Ureter (tissue), 1 donor: ENCODE results near the gene SLX4IP. TPM values are rescaled to one million over a fixed set of nuclear protein-coding genes. Genes with fewer than 3 reads are reported as not detected.

Experiments used
- DNase-seq: peaks from one replicate; pipeline ENCODE4 v3.0.0-alpha.2; 2020; ENCODE audit warnings: low spot score
- total RNA-seq: library from RNA; stranded (reverse); gene quantifications from one replicate; pipeline ENCODE4 v1.2.4, GENCODE V29; 2023
- donor health status: DM: yes; HTN: yes; CAD: no.

Gene SLX4IP
- total RNA-seq, 1 donor from 2014 or later, result 11.1 TPM

- no peak for DNase-seq
Measured at GRCh38 chr20:10633718-10634117, 198.6 kb downstream of the SLX4IP start.

GRCh38 chr20:10634211-10634610 lies 199.1 kb downstream of the SLX4IP start:
- DNase-seq, result no peak

DNA sequence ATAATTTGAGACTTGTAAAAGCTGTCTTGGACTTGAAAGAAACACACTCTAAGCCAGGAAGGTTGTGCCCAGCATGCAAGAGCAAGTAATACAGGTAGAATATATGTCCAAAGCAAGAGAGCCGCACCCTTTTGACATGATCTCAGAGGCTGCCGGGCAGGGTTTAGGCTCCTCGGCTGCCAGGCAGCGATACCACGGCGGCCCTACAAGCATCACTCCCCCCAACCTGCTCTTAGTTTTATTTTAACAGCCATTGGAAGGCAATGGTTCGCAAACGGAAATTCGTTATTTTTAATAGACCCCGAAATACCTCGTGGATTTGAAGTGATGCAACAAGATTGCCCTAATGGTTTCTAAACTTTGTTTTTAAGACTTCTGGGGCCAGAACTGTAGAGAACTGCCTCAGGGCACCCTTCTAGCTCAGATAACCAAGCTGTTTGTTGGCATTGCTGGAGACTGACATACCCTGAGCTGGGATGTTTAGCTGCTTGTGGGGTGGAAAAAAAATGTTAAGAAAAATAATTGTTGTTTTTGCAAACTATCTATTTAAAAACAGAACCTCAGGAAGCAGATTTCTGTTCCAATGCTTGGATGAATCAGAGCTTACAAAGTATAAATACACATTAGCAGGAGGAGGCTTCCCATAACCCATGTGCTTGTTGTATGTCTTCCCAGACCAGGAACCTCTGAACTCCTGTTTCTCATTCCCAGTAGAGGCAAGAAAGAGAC lies 199.7 kb downstream of the SLX4IP start:
- no peak for DNase-seq

- DNase-seq, result no peak
Measured at GRCh38 chr20:10635476-10636208, 200.5 kb downstream of the SLX4IP start.

DNA sequence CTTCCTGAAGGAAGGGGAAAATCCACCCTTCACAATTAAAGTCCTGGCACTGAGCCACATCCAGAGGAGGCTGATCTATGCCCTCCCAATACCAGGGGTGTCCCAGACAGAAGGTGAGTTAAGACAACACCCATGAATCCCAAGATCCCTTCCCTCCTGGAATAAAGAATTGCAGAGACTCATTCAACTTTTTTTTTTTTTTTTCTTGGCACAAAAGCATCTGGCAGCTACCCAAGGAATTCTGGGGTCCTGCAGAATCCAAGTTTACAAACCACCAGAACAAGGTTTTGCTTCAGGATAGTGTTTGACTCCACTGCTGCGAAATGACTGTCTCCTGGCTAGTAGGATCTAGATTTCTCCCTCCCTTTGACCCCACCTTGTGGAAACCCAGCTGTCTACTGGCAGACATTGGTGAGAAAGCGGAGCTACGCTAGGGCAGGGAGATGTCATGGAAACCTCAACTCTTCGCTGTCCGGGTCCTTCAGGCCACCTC lies 201.3 kb downstream of the SLX4IP start:
- no peak for DNase-seq

GRCh38 chr20:10637031-10637559 lies 202.0 kb downstream of the SLX4IP start:
- DNase-seq, result no peak

GRCh38 chr20:10637563-10637962 lies 202.5 kb downstream of the SLX4IP start:
- DNase-seq, result no peak

DNA sequence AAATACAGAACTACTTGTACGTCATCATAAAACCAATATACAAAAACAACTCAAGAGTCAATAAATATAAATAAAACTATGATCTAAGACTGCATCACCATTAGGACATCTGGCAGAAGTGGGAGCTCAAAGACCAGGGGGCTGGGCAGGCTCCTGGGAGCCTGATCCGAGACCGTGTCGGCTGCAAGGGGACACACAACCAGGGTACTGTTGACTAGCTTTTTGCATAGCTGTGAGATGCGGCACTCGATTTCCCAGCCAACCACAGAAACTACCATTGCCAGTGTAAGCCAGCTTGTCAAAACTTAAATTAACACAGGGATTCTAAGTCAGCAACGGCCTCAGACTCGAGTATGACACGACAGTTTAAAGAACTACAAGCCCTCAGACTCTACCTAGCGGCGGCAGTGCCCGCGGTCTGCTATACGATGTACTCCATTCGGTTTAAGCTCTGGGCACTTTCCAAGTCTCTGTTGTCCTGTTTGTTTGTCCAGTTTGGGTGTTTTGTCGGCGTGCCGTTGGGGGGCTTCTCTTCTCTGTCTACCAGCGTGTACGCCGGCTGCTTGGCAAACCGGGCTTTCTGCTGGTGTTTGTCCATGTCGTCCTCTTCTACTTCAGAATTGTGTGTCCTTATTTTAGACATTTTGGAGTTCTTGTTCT lies 204.1 kb downstream of the SLX4IP start:
- DNase-seq, result no peak

DNA sequence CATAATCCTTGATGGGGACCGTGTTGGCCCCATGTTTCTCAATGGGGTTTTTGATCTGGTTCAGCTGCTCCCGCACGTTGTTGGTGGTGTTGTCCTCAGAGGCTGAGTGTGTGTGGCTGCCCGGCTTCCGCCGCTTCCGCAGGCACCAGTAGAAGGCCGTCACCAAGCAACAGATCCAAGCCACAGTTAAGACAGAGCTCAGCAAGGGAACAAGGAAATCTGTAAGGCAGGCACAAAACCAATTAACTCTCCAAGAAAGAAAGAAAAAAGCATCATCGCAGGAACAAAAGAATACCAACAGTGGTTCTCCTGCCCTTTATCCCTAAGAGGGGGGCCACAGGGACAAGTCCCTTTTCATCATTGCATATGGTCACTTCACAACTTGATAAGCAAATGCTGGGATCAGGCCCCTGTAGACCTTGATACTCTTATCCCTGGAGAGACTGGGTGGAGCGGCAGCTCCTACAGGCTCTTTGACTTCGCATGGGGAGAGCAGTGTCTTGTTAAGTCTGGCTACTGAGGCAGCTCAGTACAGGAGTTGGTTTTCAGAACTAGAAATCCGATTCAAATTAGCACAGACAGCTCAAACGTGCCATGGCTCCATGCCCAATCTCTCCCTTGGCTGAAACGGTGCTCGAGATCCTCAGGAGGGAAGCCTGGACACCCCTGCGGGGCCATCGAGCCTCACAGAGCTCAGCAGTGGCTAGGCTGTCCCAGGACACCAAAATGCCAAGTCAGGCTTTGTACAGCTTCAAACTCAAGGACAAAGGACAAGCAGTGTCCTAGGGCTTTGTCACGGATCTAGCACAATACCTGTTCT lies 204.8 kb downstream of the SLX4IP start:
- DNase-seq, result no peak

DNA sequence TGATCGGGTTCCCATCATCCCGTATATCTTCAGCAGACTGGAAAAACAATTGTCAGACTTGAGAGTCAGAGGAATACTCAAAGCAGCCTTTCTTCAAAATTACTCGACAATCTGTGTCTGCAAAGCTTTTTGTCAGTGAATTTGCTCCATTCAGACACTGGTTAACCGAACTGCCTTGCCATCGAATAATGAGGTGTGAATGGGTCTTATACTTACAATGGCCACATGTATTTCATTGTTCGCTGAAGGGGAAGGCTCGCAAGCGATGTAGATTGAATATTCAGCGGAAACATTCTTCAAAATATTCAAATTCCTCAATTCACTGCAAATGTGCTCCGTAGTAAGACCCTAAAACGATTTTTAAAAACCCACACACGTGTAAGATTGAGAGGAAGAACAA lies 205.8 kb downstream of the SLX4IP start:
- no peak for DNase-seq

DNA sequence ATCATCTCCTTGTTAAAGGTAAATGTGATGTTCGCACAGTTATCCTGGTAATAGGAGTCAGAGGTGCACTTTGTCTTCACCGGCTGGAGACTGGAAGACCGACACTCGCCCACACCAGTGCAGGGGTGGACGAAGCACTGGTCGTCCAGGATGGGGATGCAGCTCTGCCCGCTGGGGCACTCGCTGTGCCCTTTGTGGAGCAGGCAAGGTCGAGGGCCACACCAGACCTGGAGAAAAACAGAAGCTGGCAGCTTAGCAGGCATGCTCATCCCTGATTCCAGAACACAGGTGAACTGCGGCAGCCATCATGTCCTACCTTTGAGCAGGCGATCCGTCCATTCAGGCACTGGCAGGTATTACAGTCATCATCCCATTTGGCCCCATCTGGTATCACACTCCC lies 206.4 kb downstream of the SLX4IP start:
- DNase-seq, result no peak

GRCh38 chr20:10641893-10642292 lies 206.8 kb downstream of the SLX4IP start:
- no peak for DNase-seq

GRCh38 chr20:10642856-10643559 lies 207.9 kb downstream of the SLX4IP start:
- DNase-seq, result no peak

DNA sequence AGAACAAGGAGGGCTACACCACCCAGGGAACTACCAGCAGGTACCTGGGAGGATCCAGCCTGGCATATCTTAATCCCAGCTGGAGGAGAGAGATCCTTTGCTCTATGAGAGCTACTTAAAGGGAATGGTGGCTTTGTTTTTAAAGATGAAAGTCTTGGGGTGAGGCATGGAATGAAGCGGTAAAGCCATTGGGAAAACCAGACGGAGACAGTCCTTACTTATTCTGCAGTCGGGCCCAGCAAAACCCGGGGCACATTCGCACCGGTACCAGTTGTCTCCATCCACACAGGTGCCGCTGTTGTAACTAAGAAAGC lies 208.4 kb downstream of the SLX4IP start:
- DNase-seq, result no peak

DNA sequence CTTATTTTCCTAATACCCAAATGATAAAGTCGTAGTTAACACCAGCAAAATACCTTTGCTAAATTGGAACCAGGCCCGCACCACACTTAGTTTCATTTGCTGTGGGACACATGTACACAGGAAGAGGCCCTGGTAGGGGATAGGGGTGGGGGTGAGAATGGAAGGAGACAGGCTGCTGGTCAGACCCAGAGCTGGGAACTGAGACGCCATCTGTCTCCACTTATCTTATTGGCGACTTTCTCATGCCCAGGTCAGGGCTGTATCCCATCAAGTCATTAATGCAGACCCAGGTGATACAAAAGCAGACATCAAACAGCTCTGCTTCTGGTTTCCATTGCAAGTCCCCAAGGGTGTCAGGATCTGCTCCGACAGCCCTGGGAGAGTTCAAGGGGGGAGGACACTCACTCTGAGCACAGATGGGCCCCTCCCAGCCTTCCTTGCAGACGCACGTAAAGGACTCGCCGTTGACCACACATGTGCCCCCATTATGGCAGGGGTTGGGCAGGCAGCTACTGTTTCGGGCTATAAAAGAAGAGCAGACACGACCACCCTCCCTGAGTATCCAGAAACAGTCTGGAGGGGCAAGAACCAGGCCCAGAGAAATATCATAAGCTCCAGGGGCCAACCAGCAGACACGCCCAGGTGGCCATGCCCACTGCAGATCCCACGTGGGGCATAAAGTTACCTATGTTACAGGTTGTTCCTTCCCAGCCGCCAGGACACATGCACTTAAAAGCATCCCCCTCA lies 209.5 kb downstream of the SLX4IP start:
- DNase-seq, result no peak

DNA sequence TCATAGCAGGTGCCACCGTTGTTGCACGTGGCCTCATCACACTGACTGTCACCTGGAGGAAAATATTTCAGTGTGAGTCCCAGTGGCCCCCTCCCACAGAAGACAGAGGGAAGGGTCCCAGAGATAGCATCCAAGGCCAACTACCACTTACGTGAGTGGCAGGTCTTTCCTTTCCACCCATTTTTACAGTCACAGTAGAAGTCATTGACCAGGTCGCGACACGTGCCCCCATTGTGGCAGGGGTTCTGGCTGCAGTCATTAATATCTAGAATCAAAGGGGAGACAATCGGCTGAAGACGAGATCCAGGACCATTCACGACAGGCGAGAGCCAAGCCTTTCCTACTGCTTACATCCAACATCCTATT lies 210.1 kb downstream of the SLX4IP start:
- DNase-seq, result no peak

- no peak for DNase-seq
Measured at GRCh38 chr20:10646006-10646405, 210.9 kb downstream of the SLX4IP start.

- DNase-seq, result no peak
Measured at GRCh38 chr20:10646886-10647420, 211.8 kb downstream of the SLX4IP start.

DNA sequence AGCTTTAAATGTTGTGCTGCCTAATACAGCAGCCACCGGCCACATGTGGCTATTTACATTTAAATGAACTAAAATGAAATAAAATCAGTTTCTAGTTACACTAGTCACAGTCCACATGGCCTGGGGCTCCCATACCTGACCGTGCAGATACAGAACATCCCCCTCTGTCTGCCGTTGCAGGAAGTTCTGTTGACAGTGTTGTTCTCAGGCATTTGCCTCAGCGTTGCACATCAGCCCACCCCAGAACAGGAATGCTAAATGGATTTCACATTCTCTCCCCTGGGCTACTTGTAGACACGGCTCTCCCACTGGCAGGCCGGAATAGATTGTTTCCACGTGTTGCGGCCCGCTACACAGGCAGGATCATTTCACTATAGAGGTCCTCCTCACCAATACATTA lies 212.4 kb downstream of the SLX4IP start:
- no peak for DNase-seq

- no peak for DNase-seq
Measured at GRCh38 chr20:10647909-10648308, 212.8 kb downstream of the SLX4IP start.
